MCF 10A (cell line): Measurements from ENCODE around the gene SORCS1. TPM values are rescaled to one million over a fixed set of nuclear protein-coding genes. Genes with fewer than 3 reads are reported as not detected.
"Not testable (repeated sequence)": the region's sequence is repeated elsewhere in the genome, so short reads cannot be mapped to it uniquely, and the experiment has no call there.

Experiments
- BruUV-seq: library from RNA; stranded (reverse); fragments of 400-500 nt; replicated peaks from 2 replicates; lab custom pipeline; 2021; lab: Mats Ljungman, UMichigan
- CTCF ChIA-PET: fragments of 300-600 bp; sonication (Branson Sonifier 250); formaldehyde crosslinking; extraction: SDS; loops from one replicate; lab custom pipeline; 2021; ENCODE audit warnings: antibody characterized with exemption, inconsistent platforms; lab: Yijun Ruan, JAX
- POLR2A ChIA-PET: fragments of 300-600, 350-650 bp; sonication (Branson Sonifier 250); formaldehyde crosslinking; extraction: SDS; loops from one replicate; lab custom pipeline; 2020; ENCODE audit warnings: antibody characterized with exemption, inconsistent platforms; lab: Yijun Ruan, JAX
- DNase-seq: peaks from one replicate; pipeline ENCODE4 v3.0.0-alpha.2; 2018; ENCODE audit not compliant: unreplicated experiment
- H3K27ac Mint-ChIP-seq: one replicate; pipeline ENCODE4 v1.8.0; 2022; ENCODE audit warnings: mild to moderate bottlenecking, low read depth, mixed read lengths; ENCODE audit not compliant: unreplicated experiment
- H3K27me3 Mint-ChIP-seq: one replicate; pipeline ENCODE4 v1.8.0; 2022; ENCODE audit warnings: mixed read lengths; ENCODE audit not compliant: insufficient read depth, unreplicated experiment
- H3K36me3 Mint-ChIP-seq: one replicate; pipeline ENCODE4 v1.8.0; 2022; ENCODE audit warnings: mild to moderate bottlenecking, moderate library complexity, mixed read lengths; ENCODE audit not compliant: insufficient read depth, unreplicated experiment
- H3K4me1 Mint-ChIP-seq: one replicate; pipeline ENCODE4 v1.8.0; 2022; ENCODE audit warnings: mixed read lengths; ENCODE audit not compliant: insufficient read depth, unreplicated experiment
- H3K4me3 Mint-ChIP-seq: one replicate; pipeline ENCODE4 v1.8.0; 2022; ENCODE audit warnings: mild to moderate bottlenecking, moderate library complexity, mixed read lengths; ENCODE audit not compliant: unreplicated experiment
- H3K9me3 Mint-ChIP-seq: one replicate; pipeline ENCODE4 v1.8.0; 2022; ENCODE audit warnings: mixed read lengths; ENCODE audit not compliant: unreplicated experiment
- CTCF ChIP-seq: fragments of 200-600 bp; IDR thresholded peaks from one replicate; pipeline ENCODE4 v1.8.0; 2022; ENCODE audit warnings: antibody characterized with exemption, mild to moderate bottlenecking; ENCODE audit not compliant: unreplicated experiment
- intact Hi-C: fragments of 100-400 bp; cut with micrococcal nuclease; formaldehyde crosslinking; loops from 2 replicates; pipeline ENCODE4 v1.14.1; 2022
- total RNA-seq: library from RNA; stranded (reverse); gene quantifications from 2 replicates; pipeline ENCODE4 v1.2.3, GENCODE V29; 2022

SORCS1 gene
- total RNA-seq, 1 experiment from 2014 or later, result 0.54 TPM

DNA sequence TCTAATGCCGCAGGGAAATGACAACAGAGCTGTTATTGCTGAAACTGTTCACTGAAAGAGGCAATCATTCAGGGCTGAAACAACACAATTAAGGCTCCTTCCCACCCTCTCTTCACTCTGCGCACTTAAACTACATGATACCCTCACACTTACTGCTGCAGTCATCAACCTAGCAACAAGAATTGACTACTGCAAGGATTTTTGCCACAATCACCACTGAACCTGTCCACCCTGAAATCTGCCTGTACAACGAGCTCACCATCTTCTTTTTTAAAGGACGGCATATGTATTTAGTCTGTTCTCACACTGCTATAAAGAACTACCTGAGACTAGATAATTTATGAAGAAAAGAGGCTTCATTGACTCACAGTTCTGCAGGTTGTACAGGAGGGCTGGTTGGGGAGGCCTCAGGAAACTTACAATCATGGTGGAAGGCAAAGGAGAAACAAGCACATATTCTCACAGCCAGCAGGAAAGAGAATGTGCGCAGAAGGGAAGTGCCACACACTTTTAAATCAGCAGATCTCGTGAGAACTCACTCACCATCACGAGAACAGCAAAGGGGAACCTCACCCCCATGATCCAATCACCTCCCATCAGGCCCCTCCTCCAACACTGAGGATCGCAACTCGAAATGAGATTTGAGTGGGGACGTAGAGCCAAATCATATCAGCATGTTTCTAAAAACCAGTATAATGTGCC, 131.7 kb downstream of the SORCS1 start:
- ChIA-PET CTCF (interaction anchor here (0.6 to 1.0 kb wide), 4 partner anchors 9 to 1550 kb away, joined by 3 read pairs; no protein-coding TSS in a partner anchor), POLR2A (no interaction called here)
- no peak overlapping the region for H3K27ac Mint-ChIP-seq
- no peak for DNase-seq
- no TSS peak for BruUV-seq
- no peaks in the 10 kb centered on the region for H3K9me3 Mint-ChIP-seq
- no peak overlapping the region for H3K4me3 Mint-ChIP-seq
- H3K36me3 Mint-ChIP-seq, result no peaks in the 10 kb centered on the region
- no peak for TF ChIP-seq CTCF
- peaks cover 8% of the 10 kb centered on the region for H3K4me1 Mint-ChIP-seq
- H3K27me3 Mint-ChIP-seq, result no peaks in the 10 kb centered on the region
- intact Hi-C loops, result no loop called here

GRCh38 chr10:107031931-107032699, 132.4 kb downstream of the SORCS1 start:
- no peaks in the 10 kb centered on the region for H3K9me3 Mint-ChIP-seq
- POLR2A ChIA-PET, result no interaction called here
- TF ChIP-seq CTCF, result no peak
- no peaks in the 10 kb centered on the region for H3K27me3 Mint-ChIP-seq
- H3K36me3 Mint-ChIP-seq, result no peaks in the 10 kb centered on the region
- CTCF ChIA-PET, result interaction anchor here (1.0 kb wide), 1 partner anchor 10 kb away, joined by 3 read pairs; no protein-coding TSS in a partner anchor
- BruUV-seq, result no TSS peak
- no peak overlapping the region for H3K27ac Mint-ChIP-seq
- intact Hi-C loops, result no loop called here
- H3K4me3 Mint-ChIP-seq, result no peak overlapping the region
- peaks cover 8% of the 10 kb centered on the region for H3K4me1 Mint-ChIP-seq
- DNase-seq, result peak; percentile 13

DNA sequence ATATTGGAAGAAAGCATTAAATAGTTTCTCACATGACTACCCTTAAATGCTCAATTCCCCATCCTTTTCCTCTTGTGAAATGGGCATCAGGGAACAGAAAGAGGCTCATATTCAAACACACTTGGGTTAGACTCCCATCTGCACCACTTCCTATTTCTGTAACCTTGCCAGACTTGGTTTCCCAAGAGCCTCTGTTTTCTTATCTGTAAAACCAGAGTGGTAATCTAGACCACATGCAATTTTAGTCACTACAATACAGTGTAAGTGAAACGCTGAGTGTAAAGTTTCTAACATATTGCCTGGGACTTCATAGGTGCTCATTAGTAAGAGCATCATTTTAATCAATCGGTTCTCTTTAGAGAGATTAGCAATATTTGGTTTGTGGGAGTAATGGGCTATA, 136.3 kb downstream of the SORCS1 start:
- H3K4me1 Mint-ChIP-seq, result peaks cover 8% of the 10 kb centered on the region
- ChIA-PET CTCF (no interaction called here), POLR2A (no interaction called here)
- no peak for DNase-seq
- no peaks in the 10 kb centered on the region for H3K27me3 Mint-ChIP-seq
- TF ChIP-seq CTCF, result no peak
- no peaks in the 10 kb centered on the region for H3K36me3 Mint-ChIP-seq
- H3K4me3 Mint-ChIP-seq, result no peak overlapping the region
- no peak overlapping the region for H3K27ac Mint-ChIP-seq
- no TSS peak for BruUV-seq
- H3K9me3 Mint-ChIP-seq, result no peaks in the 10 kb centered on the region
- intact Hi-C loops, result no loop called here

DNA sequence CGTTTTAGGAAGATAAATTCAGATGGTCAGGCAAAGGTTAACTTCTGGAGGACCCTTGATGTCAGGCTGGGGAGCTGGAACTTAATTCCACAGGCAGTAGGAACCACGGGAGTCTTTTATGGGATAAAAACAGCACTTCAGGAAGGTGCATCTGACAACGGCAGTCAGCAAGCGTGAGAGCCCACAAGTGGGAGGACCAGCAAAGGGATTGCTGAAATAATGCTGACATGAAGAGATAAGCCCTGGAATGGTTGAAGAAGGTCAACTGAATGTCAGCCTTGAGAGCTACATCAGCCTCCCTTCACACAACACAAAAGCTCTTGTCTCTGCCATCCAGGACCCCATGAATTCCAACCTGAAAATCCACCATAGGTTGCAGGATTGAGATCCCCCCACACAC, 138.8 kb downstream of the SORCS1 start:
- H3K4me1 Mint-ChIP-seq, result no peaks in the 10 kb centered on the region
- H3K36me3 Mint-ChIP-seq, result no peaks in the 10 kb centered on the region
- DNase-seq, result no peak
- no peak for TF ChIP-seq CTCF
- H3K4me3 Mint-ChIP-seq, result no peak overlapping the region
- no peak overlapping the region for H3K27ac Mint-ChIP-seq
- no peaks in the 10 kb centered on the region for H3K27me3 Mint-ChIP-seq
- POLR2A ChIA-PET, result no interaction called here
- BruUV-seq, result no TSS peak
- intact Hi-C loops, result no loop called here
- no peaks in the 10 kb centered on the region for H3K9me3 Mint-ChIP-seq
- CTCF ChIA-PET, result interaction anchor here (0.6 kb wide), 2 partner anchors 590 to 1562 kb away, joined by 3 read pairs; no protein-coding TSS in a partner anchor

DNA sequence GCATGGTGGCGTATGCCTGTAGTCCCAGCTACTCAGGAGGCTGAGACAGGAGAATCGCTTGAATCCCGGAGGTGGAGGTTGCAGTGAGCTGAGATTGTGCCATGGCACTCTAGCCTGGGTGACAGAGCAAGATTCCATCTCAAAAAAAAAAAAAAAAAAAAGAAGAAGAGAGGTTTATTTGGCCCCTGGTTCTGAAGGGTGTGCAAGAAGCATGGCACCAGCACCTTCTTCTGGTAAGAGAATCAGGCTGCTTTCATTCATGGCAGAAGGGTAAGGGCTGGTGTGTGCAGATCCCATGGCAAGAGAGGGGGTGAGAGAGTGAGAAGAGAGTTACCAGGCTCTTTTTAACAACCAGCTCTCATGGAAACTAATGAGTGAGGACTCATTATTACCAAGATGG, 140.5 kb downstream of the SORCS1 start:
- POLR2A ChIA-PET, H3K4me1 Mint-ChIP-seq, H3K4me3 Mint-ChIP-seq, intact Hi-C loops, H3K36me3 Mint-ChIP-seq, H3K27ac Mint-ChIP-seq, H3K27me3 Mint-ChIP-seq, DNase-seq, H3K9me3 Mint-ChIP-seq, BruUV-seq, CTCF ChIA-PET: not testable (repeated sequence)
